Muscle layer of duodenum (tissue), 2 donors: Measurements from ENCODE around the gene NEDD4L.

Source experiments
- H3K27ac ChIP-seq: one replicate; pipeline ENCODE4 v1.7.0; 2013; ENCODE audit warnings: mild to moderate bottlenecking, low read length
- H3K27me3 ChIP-seq: one replicate; pipeline ENCODE4 v1.7.0; 2013; ENCODE audit warnings: low read depth, mild to moderate bottlenecking, control low read depth, low read length
- H3K36me3 ChIP-seq, 2 donors: one replicate each; pipeline ENCODE4 v1.7.0; 2013; ENCODE audit warnings: low read length in 2 of 2, control low read depth in 1 of 2, mild to moderate bottlenecking in 1 of 2; ENCODE audit not compliant: insufficient read depth in 2 of 2, control insufficient read depth in 1 of 2
- H3K4me1 ChIP-seq, 2 donors: one replicate each; pipeline ENCODE4 v1.7.0; 2013; ENCODE audit warnings: low read length in 2 of 2, mild to moderate bottlenecking in 2 of 2, control low read depth in 1 of 2, moderate library complexity in 1 of 2; ENCODE audit not compliant: insufficient read depth in 2 of 2, control insufficient read depth in 1 of 2
- H3K4me3 ChIP-seq, 2 donors: one replicate each; pipeline ENCODE4 v1.7.0; 2013; ENCODE audit warnings: low read length in 2 of 2, low read depth in 1 of 2, mild to moderate bottlenecking in 1 of 2
- H3K9me3 ChIP-seq, 2 donors: one replicate each; pipeline ENCODE4 v1.7.0; 2013; ENCODE audit warnings: low read length in 2 of 2, control low read depth in 1 of 2, mild to moderate bottlenecking in 1 of 2; ENCODE audit not compliant: control insufficient read depth in 1 of 2
- donor health status: healthy.

Gene NEDD4L

GRCh38 chr18:58337686-58338085 lies 293.7 kb downstream of the NEDD4L start:
- H3K27ac ChIP-seq: peak overlapping the region; percentile 61
- H3K9me3 ChIP-seq: no peaks in the 10 kb centered on the region
- no peak overlapping the region for H3K4me3 ChIP-seq
- no peaks in the 10 kb centered on the region for H3K27me3 ChIP-seq
- H3K4me1 ChIP-seq: peaks cover 0 to 6% of the 10 kb centered on the region in 2 donors
- H3K36me3 ChIP-seq: peaks cover 0 to 7% of the 10 kb centered on the region in 2 donors

- Histone ChIP-seq H3K9me3 (no peaks in the 10 kb centered on the region), H3K27ac (peak overlapping the region; percentile 40), H3K4me1 (peaks cover 0 to 6% of the 10 kb centered on the region in 2 donors), H3K27me3 (no peaks in the 10 kb centered on the region), H3K4me3 (no peak overlapping the region), H3K36me3 (peaks cover 0 to 9% of the 10 kb centered on the region in 2 donors)
Observed at GRCh38 chr18:58338141-58338540, 294.1 kb downstream of the NEDD4L start.

GRCh38 chr18:58338961-58339592 lies 295.1 kb downstream of the NEDD4L start:
- Histone ChIP-seq H3K4me1 (peaks cover 0 to 6% of the 10 kb centered on the region in 2 donors), H3K36me3 (peaks cover 0 to 6% of the 10 kb centered on the region in 2 donors), H3K9me3 (no peaks in the 10 kb centered on the region), H3K27ac (no peak overlapping the region), H3K27me3 (no peaks in the 10 kb centered on the region), H3K4me3 (no peak overlapping the region)

- peaks cover 0 to 5% of the 10 kb centered on the region in 2 donors for H3K36me3 ChIP-seq
Observed at GRCh38 chr18:58339890-58340289, 295.9 kb downstream of the NEDD4L start.

GRCh38 chr18:58341916-58342315 lies 297.9 kb downstream of the NEDD4L start:
- peaks cover 0 to 5% of the 10 kb centered on the region in 2 donors for H3K36me3 ChIP-seq
- no peak overlapping the region for H3K27ac ChIP-seq
- H3K4me3 ChIP-seq: no peak overlapping the region
- H3K9me3 ChIP-seq: no peaks in the 10 kb centered on the region
- H3K4me1 ChIP-seq: peaks cover 0 to 6% of the 10 kb centered on the region in 2 donors
- H3K27me3 ChIP-seq: no peaks in the 10 kb centered on the region

More at GRCh38 chr18:58339890-58340289, 295.9 kb downstream of the NEDD4L start:
- no peak overlapping the region for H3K27ac ChIP-seq
- no peak overlapping the region for H3K4me3 ChIP-seq
- peaks cover 0 to 6% of the 10 kb centered on the region in 2 donors for H3K4me1 ChIP-seq
- no peaks in the 10 kb centered on the region for H3K27me3 ChIP-seq
- H3K9me3 ChIP-seq: no peaks in the 10 kb centered on the region

GRCh38 chr18:58344080-58344670 lies 300.1 kb downstream of the NEDD4L start:
- H3K36me3 ChIP-seq: peaks cover 0 to 5% of the 10 kb centered on the region in 2 donors
- no peaks in the 10 kb centered on the region for H3K4me1 ChIP-seq

GRCh38 chr18:58344861-58345463 lies 300.9 kb downstream of the NEDD4L start:
- Histone ChIP-seq H3K27ac (no peak overlapping the region), H3K36me3 (peaks cover 0 to 10% of the 10 kb centered on the region in 2 donors)

More at GRCh38 chr18:58344080-58344670, 300.1 kb downstream of the NEDD4L start:
- Histone ChIP-seq H3K4me3 (no peak overlapping the region), H3K9me3 (no peaks in the 10 kb centered on the region), H3K27ac (no peak overlapping the region), H3K27me3 (no peaks in the 10 kb centered on the region)

GRCh38 chr18:58345875-58346274 lies 301.8 kb downstream of the NEDD4L start:
- Histone ChIP-seq H3K9me3 (no peaks in the 10 kb centered on the region), H3K27me3 (no peaks in the 10 kb centered on the region), H3K27ac (no peak overlapping the region), H3K4me1 (no peaks in the 10 kb centered on the region), H3K36me3 (peaks cover 0 to 10% of the 10 kb centered on the region in 2 donors), H3K4me3 (no peak overlapping the region)

More at GRCh38 chr18:58344861-58345463, 300.9 kb downstream of the NEDD4L start:
- H3K4me3 ChIP-seq: no peak overlapping the region
- H3K27me3 ChIP-seq: no peaks in the 10 kb centered on the region
- no peaks in the 10 kb centered on the region for H3K9me3 ChIP-seq
- H3K4me1 ChIP-seq: no peaks in the 10 kb centered on the region

GRCh38 chr18:58347135-58347534 lies 303.1 kb downstream of the NEDD4L start:
- no peaks in the 10 kb centered on the region for H3K27me3 ChIP-seq
- H3K27ac ChIP-seq: no peak overlapping the region
- H3K4me1 ChIP-seq: no peaks in the 10 kb centered on the region
- H3K4me3 ChIP-seq: no peak overlapping the region
- peaks cover 0 to 10% of the 10 kb centered on the region in 2 donors for H3K36me3 ChIP-seq
- H3K9me3 ChIP-seq: no peaks in the 10 kb centered on the region

GRCh38 chr18:58348517-58348916 lies 304.5 kb downstream of the NEDD4L start:
- peaks cover 0 to 6% of the 10 kb centered on the region in 2 donors for H3K36me3 ChIP-seq
- no peaks in the 10 kb centered on the region for H3K9me3 ChIP-seq
- no peak overlapping the region for H3K27ac ChIP-seq
- no peaks in the 10 kb centered on the region for H3K4me1 ChIP-seq
- no peaks in the 10 kb centered on the region for H3K27me3 ChIP-seq
- no peak overlapping the region for H3K4me3 ChIP-seq

- no peaks in the 10 kb centered on the region for H3K27me3 ChIP-seq
- no peak overlapping the region for H3K27ac ChIP-seq
Observed at GRCh38 chr18:58348951-58349350, 304.9 kb downstream of the NEDD4L start.

More at GRCh38 chr18:58348951-58349350, 304.9 kb downstream of the NEDD4L start:
- no peak overlapping the region for H3K4me3 ChIP-seq
- no peaks in the 10 kb centered on the region for H3K4me1 ChIP-seq
- peaks cover 0 to 6% of the 10 kb centered on the region in 2 donors for H3K36me3 ChIP-seq
- H3K9me3 ChIP-seq: no peaks in the 10 kb centered on the region
